HL-60 (cell line): Measurements from ENCODE around the gene NCOR1.
A peak's percentile ranks its signal among the peaks of the same experiment; 100 is the strongest.

Source experiments
- DNase-seq, 2 experiments: peaks; one replicate each; pipeline ENCODE4 v3.0.0-alpha.2; 2010 to 2020; ENCODE audit warnings: low read depth in 1 of 2, low spot score in 1 of 2
- H3K27ac ChIP-seq: fragments of 250-450 bp; sonication (Bioruptor Pico); replicated peaks from 2 replicates; pipeline ENCODE4 v1.5.1; 2020; ENCODE audit warnings: mild to moderate bottlenecking, moderate library complexity
- H3K27me3 ChIP-seq: fragments of 250-450 bp; sonication (Bioruptor Pico); 2 replicates; pipeline ENCODE4 v1.5.1; 2021; ENCODE audit warnings: mild to moderate bottlenecking, moderate library complexity; ENCODE audit not compliant: insufficient read depth, poor library complexity, severe bottlenecking
- H3K4me3 ChIP-seq: replicated peaks from 2 replicates; pipeline ENCODE4 v1.5.1; 2011; ENCODE audit warnings: mild to moderate bottlenecking, control low read depth, low read length; ENCODE audit not compliant: insufficient read depth
- GABPA ChIP-seq: IDR thresholded peaks from 2 replicates; pipeline ENCODE4 v1.6.1; 2012; ENCODE audit warnings: low read depth
- POLR2AphosphoS5 ChIP-seq: IDR thresholded peaks from 2 replicates; pipeline ENCODE4 v1.6.1; 2012; ENCODE audit warnings: low read depth
- SPI1 ChIP-seq: IDR thresholded peaks from 2 replicates; pipeline ENCODE4 v1.6.1; 2012; ENCODE audit warnings: low read depth, mild to moderate bottlenecking, borderline replicate concordance
- TF ChIP-seq, protein P1 (sequence below): IDR thresholded peaks from one replicate; pipeline ENCODE4 v1.5.1; 2011; ENCODE audit warnings: low read length, control low read depth, inconsistent platforms; ENCODE audit not compliant: insufficient read depth
- TF ChIP-seq, protein P2 (sequence below): IDR thresholded peaks from 2 replicates; pipeline ENCODE4 v1.6.1; 2012; ENCODE audit warnings: low read depth; ENCODE audit not compliant: insufficient replicate concordance

NCOR1 gene

DNA sequence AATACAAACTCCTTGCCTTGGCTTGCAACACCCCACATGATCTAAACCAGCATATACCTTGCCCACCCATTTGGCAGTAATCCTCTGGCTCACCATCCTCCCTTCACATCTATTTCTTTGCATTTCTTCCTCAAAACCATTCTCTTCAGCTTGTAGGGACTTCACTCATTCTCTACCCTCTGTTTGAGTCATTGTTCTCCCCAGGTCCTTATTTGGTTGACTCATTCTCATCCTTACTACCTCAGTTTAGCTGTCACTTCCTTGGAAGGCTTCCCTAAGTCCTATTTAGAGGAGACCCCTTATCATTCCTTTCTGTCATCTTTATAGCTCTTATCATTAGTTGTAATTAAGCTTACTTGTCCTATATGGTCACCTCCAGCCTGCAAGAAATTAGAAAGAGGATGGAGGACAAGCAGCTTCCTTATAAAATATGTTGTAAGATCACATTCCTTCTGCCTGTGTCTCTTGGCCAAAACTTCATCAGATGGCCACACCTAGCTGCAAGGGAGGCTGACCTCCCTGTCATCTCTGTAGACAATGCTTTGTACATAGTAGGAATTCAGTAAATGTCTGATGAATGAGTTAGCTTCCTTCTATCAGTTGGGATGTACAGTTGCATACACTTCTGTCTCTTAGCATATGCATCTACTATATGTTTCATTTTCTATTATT is 214.0 kb downstream of the NCOR1 start:
- no peaks in the 10 kb centered on the region for H3K27me3 ChIP-seq
- no peak overlapping the region for H3K27ac ChIP-seq
- no peak overlapping the region for H3K4me3 ChIP-seq
- no peak for DNase-seq
- TF ChIP-seq GABPA (no peak), SPI1 (no peak), POLR2AphosphoS5 (no peak)
- TF ChIP-seq, protein P1, sequence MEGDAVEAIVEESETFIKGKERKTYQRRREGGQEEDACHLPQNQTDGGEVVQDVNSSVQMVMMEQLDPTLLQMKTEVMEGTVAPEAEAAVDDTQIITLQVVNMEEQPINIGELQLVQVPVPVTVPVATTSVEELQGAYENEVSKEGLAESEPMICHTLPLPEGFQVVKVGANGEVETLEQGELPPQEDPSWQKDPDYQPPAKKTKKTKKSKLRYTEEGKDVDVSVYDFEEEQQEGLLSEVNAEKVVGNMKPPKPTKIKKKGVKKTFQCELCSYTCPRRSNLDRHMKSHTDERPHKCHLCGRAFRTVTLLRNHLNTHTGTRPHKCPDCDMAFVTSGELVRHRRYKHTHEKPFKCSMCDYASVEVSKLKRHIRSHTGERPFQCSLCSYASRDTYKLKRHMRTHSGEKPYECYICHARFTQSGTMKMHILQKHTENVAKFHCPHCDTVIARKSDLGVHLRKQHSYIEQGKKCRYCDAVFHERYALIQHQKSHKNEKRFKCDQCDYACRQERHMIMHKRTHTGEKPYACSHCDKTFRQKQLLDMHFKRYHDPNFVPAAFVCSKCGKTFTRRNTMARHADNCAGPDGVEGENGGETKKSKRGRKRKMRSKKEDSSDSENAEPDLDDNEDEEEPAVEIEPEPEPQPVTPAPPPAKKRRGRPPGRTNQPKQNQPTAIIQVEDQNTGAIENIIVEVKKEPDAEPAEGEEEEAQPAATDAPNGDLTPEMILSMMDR, result no peak
- TF ChIP-seq, protein P2, sequence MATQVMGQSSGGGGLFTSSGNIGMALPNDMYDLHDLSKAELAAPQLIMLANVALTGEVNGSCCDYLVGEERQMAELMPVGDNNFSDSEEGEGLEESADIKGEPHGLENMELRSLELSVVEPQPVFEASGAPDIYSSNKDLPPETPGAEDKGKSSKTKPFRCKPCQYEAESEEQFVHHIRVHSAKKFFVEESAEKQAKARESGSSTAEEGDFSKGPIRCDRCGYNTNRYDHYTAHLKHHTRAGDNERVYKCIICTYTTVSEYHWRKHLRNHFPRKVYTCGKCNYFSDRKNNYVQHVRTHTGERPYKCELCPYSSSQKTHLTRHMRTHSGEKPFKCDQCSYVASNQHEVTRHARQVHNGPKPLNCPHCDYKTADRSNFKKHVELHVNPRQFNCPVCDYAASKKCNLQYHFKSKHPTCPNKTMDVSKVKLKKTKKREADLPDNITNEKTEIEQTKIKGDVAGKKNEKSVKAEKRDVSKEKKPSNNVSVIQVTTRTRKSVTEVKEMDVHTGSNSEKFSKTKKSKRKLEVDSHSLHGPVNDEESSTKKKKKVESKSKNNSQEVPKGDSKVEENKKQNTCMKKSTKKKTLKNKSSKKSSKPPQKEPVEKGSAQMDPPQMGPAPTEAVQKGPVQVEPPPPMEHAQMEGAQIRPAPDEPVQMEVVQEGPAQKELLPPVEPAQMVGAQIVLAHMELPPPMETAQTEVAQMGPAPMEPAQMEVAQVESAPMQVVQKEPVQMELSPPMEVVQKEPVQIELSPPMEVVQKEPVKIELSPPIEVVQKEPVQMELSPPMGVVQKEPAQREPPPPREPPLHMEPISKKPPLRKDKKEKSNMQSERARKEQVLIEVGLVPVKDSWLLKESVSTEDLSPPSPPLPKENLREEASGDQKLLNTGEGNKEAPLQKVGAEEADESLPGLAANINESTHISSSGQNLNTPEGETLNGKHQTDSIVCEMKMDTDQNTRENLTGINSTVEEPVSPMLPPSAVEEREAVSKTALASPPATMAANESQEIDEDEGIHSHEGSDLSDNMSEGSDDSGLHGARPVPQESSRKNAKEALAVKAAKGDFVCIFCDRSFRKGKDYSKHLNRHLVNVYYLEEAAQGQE, result no peak

DNA sequence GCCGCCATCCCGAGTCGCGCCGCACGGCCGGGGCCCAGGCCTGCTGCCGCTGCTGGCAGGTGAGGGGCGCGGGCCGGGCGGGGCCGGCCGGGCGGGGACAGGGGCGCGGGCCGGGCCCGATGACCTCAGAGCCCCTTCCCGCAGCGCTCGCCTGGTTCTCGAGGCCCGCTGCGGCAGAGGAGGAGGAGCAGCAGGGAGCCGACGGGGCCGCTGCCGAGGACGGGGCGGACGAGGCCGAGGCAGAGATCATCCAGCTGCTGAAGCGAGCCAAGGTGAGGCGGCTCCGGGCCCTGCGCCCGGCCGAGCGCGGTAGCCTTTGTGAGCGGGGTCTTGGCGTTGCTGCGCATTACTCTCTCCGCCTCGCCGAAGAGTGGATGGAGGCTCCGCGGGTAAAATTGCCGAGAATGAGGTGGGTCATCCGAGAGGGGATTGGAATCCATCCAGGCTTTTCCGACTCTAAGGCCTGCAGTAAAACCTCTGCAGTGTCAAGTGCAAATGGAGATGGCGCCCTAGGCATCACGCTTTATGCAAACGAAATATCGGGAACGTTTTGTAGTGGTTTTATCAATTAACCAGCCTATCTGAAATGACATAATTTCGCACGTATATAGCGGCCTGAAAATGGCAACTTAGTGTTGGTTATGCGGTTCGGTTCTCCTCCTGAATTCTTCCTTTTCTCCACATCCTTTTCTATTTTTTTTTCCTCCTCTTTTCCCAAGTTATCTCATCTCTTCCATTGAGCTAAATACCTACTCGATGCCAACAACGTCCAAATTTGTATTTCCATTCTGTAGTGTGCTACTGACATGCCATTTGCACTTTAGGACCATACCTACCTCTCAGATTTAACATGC is 215.1 kb downstream of the NCOR1 start:
- Histone ChIP-seq H3K27ac (peak overlapping the region; percentile 71), H3K4me3 (peak overlapping the region; percentile 66), H3K27me3 (no peaks in the 10 kb centered on the region)
- DNase-seq, result peak in 1 of 2 experiments; percentile 2
- TF ChIP-seq GABPA (no peak), SPI1 (no peak), POLR2AphosphoS5 (no peak)
- TF ChIP-seq, protein P1, result no peak
- TF ChIP-seq, protein P2, result no peak

DNA sequence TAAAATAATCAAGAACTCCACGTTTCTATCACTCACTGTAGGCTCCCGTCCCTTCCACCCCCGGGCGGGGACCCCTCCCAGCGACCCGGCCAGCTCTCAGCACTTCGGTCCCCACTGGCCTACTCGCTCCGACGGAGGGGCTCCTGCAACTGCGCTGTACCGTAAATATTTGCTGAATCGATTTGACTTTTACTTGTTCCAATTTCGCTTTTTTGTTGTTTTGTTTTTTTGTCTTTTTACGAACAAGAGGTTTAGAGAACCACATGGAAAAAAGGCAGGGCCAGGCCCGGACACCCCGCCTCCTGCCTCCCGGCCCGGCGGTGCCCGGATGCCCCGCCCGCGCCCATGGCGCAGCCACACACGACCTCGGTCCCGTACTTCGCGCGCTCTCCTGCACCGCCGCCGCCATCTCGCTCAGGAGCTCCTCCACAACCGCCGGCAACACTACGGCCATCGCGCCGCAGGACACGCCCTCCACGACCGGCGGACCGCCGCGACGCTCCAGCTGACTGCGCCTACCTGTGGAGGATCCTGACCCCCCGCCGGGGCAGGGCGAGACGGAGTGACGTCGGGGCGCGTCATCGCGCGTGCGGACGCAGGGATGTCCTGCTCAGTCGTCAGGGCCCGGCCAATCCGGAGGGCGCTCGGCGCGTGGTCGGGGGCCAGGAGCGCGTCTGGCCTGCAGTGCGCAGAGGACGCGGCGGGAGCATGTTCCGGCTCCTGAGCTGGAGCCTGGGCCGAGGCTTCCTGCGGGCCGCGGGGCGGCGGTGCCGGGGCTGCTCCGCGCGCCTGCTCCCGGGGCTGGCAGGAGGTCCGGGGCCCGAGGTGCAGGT is 216.0 kb downstream of the NCOR1 start, which contains the start of the genes TTC19 and ZSWIM7:
Gene TTC19 (plus strand): TSS at position 684 of the 833 bp plus-strand sequence. CDS start 25 bp downstream, at position 709.
Gene ZSWIM7 (minus strand): TSS at position 564 of the 833 bp plus-strand sequence. CDS start 110 bp downstream, at position 454.
- H3K27ac ChIP-seq, result peak within 1 kb of the TSS; percentile 87
- DNase-seq, result peak; percentile 82 to 91
- no peaks in the 10 kb centered on the region for H3K27me3 ChIP-seq
- H3K4me3 ChIP-seq, result peak within 1 kb of the TSS; percentile 66
- TF ChIP-seq GABPA, result no peak
- TF ChIP-seq, protein P1, result no peak
- no peak for TF ChIP-seq SPI1
- TF ChIP-seq POLR2AphosphoS5, result no peak
